EL (cell line): ENCODE measurements around the gene SH3BP1.
"Not testable (repeated sequence)": the region's sequence is repeated elsewhere in the genome, so short reads cannot be mapped to it uniquely, and the experiment has no call there.

Experiments used
- DNase-seq: peaks from one replicate; pipeline ENCODE4 v3.0.0-alpha.2; 2016

SH3BP1 gene

GRCh38 chr22:37633625-37634416 is 5.6 kb upstream of the SH3BP1 start:
- peak; percentile 86 for DNase-seq

- no peak for DNase-seq
Observed at GRCh38 chr22:37634417-37634924, 5.0 kb upstream of the SH3BP1 start.

- no peak for DNase-seq
Observed at GRCh38 chr22:37635157-37635556, 4.3 kb upstream of the SH3BP1 start.

- DNase-seq, result peak; percentile 78
Observed at GRCh38 chr22:37636186-37636948, 3.1 kb upstream of the SH3BP1 start.

GRCh38 chr22:37636949-37637273 is 2.6 kb upstream of the SH3BP1 start:
- no peak for DNase-seq

- DNase-seq, result no peak
Observed at GRCh38 chr22:37638391-37639069, 939 bp upstream of the SH3BP1 start.

GRCh38 chr22:37639771-37640590 is 512 bp downstream of the SH3BP1 start:
- DNase-seq, result no peak

- DNase-seq, result no peak
Observed at GRCh38 chr22:37640591-37641560, 1.4 kb downstream of the SH3BP1 start.

GRCh38 chr22:37641561-37641949 is 2.1 kb downstream of the SH3BP1 start:
- no peak for DNase-seq

GRCh38 chr22:37643225-37643847 is 3.9 kb downstream of the SH3BP1 start:
- peak; percentile 72 for DNase-seq

- DNase-seq, result no peak
Observed at GRCh38 chr22:37647317-37647716, 7.8 kb downstream of the SH3BP1 start.

GRCh38 chr22:37647928-37648327 is 8.5 kb downstream of the SH3BP1 start:
- no peak for DNase-seq

GRCh38 chr22:37650463-37651136 is 11.1 kb downstream of the SH3BP1 start:
- DNase-seq, result no peak

GRCh38 chr22:37654563-37655251 is 15.2 kb downstream of the SH3BP1 start:
- DNase-seq, result no peak

- DNase-seq, result no peak
Observed at GRCh38 chr22:37655252-37655563, 15.7 kb downstream of the SH3BP1 start.

GRCh38 chr22:37656583-37656982 is 17.1 kb downstream of the SH3BP1 start:
- DNase-seq, result not testable (repeated sequence)

- DNase-seq, result peak; percentile 44
Observed at GRCh38 chr22:37657590-37658132, 18.2 kb downstream of the SH3BP1 start.

- peak; percentile 100 for DNase-seq
Observed at GRCh38 chr22:37658133-37659065, 18.9 kb downstream of the SH3BP1 start, which contains the start of gene PDXP. Gene PDXP, plus strand, starts transcription at chr22:37658723. Its CDS starts 60 bp downstream, at chr22:37658783.
